SK-N-SH treated with all-trans-retinoic acid at 6 μM for 48 hours (cell line): ENCODE data around the gene APOA4.

ENCODE experiments used
- ATAC-seq: fragments of 200-7000 bp; cut with Tn5 transposase; 3 replicates; pipeline ENCODE4 v1.9.1; 2020; ENCODE audit warnings: mild to moderate bottlenecking, moderate library complexity
- ARNTL ChIP-seq: fragments of 450-650 bp; formaldehyde crosslinking; IDR thresholded peaks from 2 replicates; pipeline ENCODE4 v1.5.0; 2020; ENCODE audit warnings: low read depth, mild to moderate bottlenecking, moderate library complexity, borderline replicate concordance
- BACH2 ChIP-seq: fragments of 250-450 bp; sonication (Bioruptor Pico); IDR thresholded peaks from 2 replicates; pipeline ENCODE4 v1.9.0; 2021; ENCODE audit warnings: mild to moderate bottlenecking, borderline replicate concordance
- CSDC2 ChIP-seq: fragments of 250-450 bp; sonication (Bioruptor Pico); IDR thresholded peaks from 2 replicates; pipeline ENCODE4 v1.5.0; 2020; ENCODE audit warnings: mild to moderate bottlenecking, moderate library complexity
- ESRRG ChIP-seq: fragments of 250-450 bp; sonication (Bioruptor Pico); IDR thresholded peaks from 2 replicates; pipeline ENCODE4 v1.6.1; 2021; ENCODE audit warnings: mild to moderate bottlenecking
- ISL1 ChIP-seq: fragments of 250-450 bp; sonication (Bioruptor Pico); IDR thresholded peaks from 2 replicates; pipeline ENCODE4 v2.1.2; 2022; ENCODE audit warnings: mild to moderate bottlenecking, moderate library complexity
- OSR1 ChIP-seq: fragments of 250-450 bp; sonication (Bioruptor Pico); IDR thresholded peaks from 2 replicates; pipeline ENCODE4 v1.8.0; 2022; ENCODE audit warnings: moderate library complexity, mild to moderate bottlenecking, inconsistent platforms
- PPARA ChIP-seq: fragments of 250-450 bp; sonication (Bioruptor Pico); IDR thresholded peaks from 2 replicates; pipeline ENCODE4 v1.5.0; 2020; ENCODE audit warnings: mild to moderate bottlenecking, borderline replicate concordance
- RARB ChIP-seq: fragments of 250-450 bp; sonication (Bioruptor Pico); IDR thresholded peaks from 2 replicates; pipeline ENCODE4 v1.8.0; 2021; ENCODE audit warnings: mild to moderate bottlenecking, moderate library complexity
- SNAI2 ChIP-seq: fragments of 250-450 bp; sonication (Bioruptor Pico); IDR thresholded peaks from 2 replicates; pipeline ENCODE4 v1.5.0; 2020; ENCODE audit warnings: mild to moderate bottlenecking, moderate library complexity
- TCF4 ChIP-seq: fragments of 250-450 bp; sonication (Bioruptor Pico); IDR thresholded peaks from 2 replicates; pipeline ENCODE4 v1.8.0; 2021; ENCODE audit warnings: mild to moderate bottlenecking, moderate library complexity, borderline replicate concordance
- TOX ChIP-seq: fragments of 250-450 bp; sonication (Bioruptor Pico); IDR thresholded peaks from 2 replicates; pipeline ENCODE4 v1.8.0; 2021; ENCODE audit warnings: mild to moderate bottlenecking, moderate library complexity, borderline replicate concordance
- ZC3H10 ChIP-seq: fragments of 250-450 bp; sonication (Bioruptor Pico); IDR thresholded peaks from 2 replicates; pipeline ENCODE4 v1.5.1; 2021; ENCODE audit warnings: mild to moderate bottlenecking, moderate library complexity
- ZFP3 ChIP-seq: fragments of 250-450 bp; sonication (Bioruptor Pico); IDR thresholded peaks from 2 replicates; pipeline ENCODE4 v1.5.0; 2020; ENCODE audit warnings: mild to moderate bottlenecking, moderate library complexity
- ZFP30 ChIP-seq: fragments of 450-650 bp; formaldehyde crosslinking; IDR thresholded peaks from 2 replicates; pipeline ENCODE4 v1.5.0; 2022; ENCODE audit warnings: mild to moderate bottlenecking, moderate library complexity
- ZNF565 ChIP-seq: fragments of 450-650 bp; formaldehyde crosslinking; conservative IDR thresholded peaks from 2 replicates; pipeline ENCODE4 v1.5.0; 2020; ENCODE audit warnings: low read depth, mild to moderate bottlenecking, moderate library complexity
- ZNF70 ChIP-seq: fragments of 450-650 bp; formaldehyde crosslinking; IDR thresholded peaks from 2 replicates; pipeline ENCODE4 v1.5.0; 2020; ENCODE audit warnings: mild to moderate bottlenecking, moderate library complexity
- ZNF8 ChIP-seq: fragments of 450-650 bp; formaldehyde crosslinking; IDR thresholded peaks from 2 replicates; pipeline ENCODE4 v1.5.0; 2020; ENCODE audit warnings: mild to moderate bottlenecking, moderate library complexity
- TF ChIP-seq, protein P1 (sequence below): fragments of 250-450 bp; sonication (Bioruptor Pico); IDR thresholded peaks from 2 replicates; pipeline ENCODE4 v1.5.1; 2020; ENCODE audit warnings: low read depth, mild to moderate bottlenecking, moderate library complexity
- TF ChIP-seq, protein P2 (sequence below): fragments of 250-450 bp; sonication (Bioruptor Pico); IDR thresholded peaks from 2 replicates; pipeline ENCODE4 v1.8.0; 2020; ENCODE audit warnings: mild to moderate bottlenecking, moderate library complexity, borderline replicate concordance
- TF ChIP-seq, protein P3 (sequence below): fragments of 250-450 bp; sonication (Bioruptor Pico); IDR thresholded peaks from 2 replicates; pipeline ENCODE4 v1.5.1; 2021; ENCODE audit warnings: mild to moderate bottlenecking, moderate library complexity
- TF ChIP-seq, protein P4 (sequence below): fragments of 250-450 bp; sonication (Bioruptor Pico); IDR thresholded peaks from 2 replicates; pipeline ENCODE4 v1.5.0; 2020; ENCODE audit warnings: mild to moderate bottlenecking, moderate library complexity

APOA4 gene

DNA sequence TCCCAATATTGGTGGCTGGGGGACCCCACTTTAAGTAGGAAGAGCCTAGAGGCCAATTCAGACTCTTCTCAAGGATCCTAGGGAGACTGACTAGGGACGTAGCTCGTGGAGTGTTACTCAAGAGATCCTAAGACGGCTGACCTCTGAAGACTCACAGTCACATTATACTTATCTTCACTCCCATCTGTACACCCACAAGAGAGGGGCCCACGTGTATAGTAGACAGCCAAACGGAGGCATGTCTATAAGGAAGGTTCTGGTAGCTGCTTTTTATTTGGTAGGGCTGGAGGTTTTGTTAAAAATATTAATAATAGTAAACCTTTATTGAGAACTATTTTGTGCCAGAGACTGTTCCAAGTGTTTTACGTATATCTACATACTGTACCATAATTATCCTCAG lies 37.2 kb upstream of the APOA4 start:
- no peak for TF ChIP-seq CSDC2
- TF ChIP-seq ZNF70 (CRISPR knock-in tag) = no peak
- TF ChIP-seq ZNF565 (CRISPR knock-in tag) = no peak
- TF ChIP-seq ZFP30 = no peak
- TF ChIP-seq ZC3H10 = no peak
- TF ChIP-seq ARNTL (CRISPR knock-in tag) = no peak
- no peak for TF ChIP-seq OSR1 (CRISPR knock-in tag)
- no peak for TF ChIP-seq ZNF8 (CRISPR knock-in tag)
- TF ChIP-seq, protein P1, sequence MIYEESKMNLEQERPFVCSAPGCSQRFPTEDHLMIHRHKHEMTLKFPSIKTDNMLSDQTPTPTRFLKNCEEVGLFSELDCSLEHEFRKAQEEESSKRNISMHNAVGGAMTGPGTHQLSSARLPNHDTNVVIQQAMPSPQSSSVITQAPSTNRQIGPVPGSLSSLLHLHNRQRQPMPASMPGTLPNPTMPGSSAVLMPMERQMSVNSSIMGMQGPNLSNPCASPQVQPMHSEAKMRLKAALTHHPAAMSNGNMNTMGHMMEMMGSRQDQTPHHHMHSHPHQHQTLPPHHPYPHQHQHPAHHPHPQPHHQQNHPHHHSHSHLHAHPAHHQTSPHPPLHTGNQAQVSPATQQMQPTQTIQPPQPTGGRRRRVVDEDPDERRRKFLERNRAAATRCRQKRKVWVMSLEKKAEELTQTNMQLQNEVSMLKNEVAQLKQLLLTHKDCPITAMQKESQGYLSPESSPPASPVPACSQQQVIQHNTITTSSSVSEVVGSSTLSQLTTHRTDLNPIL (CRISPR knock-in tag) = no peak
- no peak for TF ChIP-seq ISL1 (CRISPR knock-in tag)
- TF ChIP-seq TCF4 (CRISPR knock-in tag) = no peak
- ATAC-seq = no peak

DNA sequence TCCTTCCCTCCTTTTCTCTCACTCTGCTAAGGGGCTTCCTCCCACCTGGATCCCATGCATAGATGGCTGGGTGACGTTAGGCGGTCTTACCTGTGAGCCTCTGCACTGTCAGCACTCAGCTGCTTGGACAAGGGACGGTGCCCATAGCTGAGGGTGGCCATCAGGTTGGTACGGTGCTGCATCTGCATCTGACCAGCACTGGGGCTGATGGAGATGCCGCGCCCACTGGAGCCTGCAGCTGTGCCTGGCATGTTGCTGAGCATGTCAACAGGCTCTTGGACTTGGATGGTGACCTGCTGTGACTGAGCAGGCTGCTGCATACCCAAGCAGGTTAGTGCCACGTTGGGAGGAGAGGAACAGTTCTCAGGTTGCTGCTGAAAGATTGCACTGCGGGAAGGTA lies 36.1 kb upstream of the APOA4 start:
- TF ChIP-seq, protein P1 (CRISPR knock-in tag) = no peak
- TF ChIP-seq OSR1 (CRISPR knock-in tag) (no peak), ZNF565 (CRISPR knock-in tag) (no peak), TCF4 (CRISPR knock-in tag) (no peak)
- no peak for ATAC-seq

DNA sequence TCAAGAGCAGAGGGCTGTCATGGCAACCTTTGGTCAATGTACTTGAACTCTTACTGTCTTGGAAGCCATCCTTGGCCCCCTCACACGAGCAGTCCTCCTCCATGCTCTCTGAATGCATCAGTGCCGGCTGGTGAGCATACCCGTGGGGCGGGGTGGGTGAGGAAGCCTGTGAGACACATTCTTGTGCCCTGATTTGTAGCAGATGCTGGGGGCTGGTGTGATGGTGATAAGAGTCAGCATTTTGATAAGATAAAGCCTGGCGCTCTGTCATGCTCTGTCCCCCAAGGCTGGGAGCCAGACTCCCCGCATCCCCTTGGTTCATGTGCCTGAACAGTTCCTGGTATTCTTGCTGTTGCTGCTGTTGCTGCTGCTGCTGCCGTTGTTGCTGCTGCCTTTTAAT lies 34.8 kb upstream of the APOA4 start:
- TF ChIP-seq CSDC2 (no peak), TCF4 (CRISPR knock-in tag) (peak; percentile 74; the same call in 1 of the 2 replicates)
- ATAC-seq = no peak

DNA sequence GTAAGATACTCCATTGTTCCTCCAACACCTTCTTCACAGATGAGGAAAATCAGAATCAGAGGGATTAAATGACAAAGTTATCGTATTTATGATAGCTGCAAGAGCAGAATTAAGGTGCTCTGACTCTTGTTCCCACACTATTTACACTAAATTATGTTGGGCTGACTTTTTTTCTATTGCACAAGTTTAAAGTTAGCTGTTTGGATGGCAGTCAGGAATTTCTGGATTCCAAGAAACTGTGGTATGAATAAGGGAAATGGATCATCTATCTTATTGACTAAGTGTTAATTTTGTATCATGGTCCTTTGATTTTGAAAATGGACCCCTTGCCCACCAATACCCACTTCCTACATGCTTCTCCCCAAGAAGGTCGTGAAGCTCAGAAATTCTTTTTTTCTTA lies 34.2 kb upstream of the APOA4 start:
- TF ChIP-seq TOX (no peak), ZFP3 (CRISPR knock-in tag) (no peak), TCF4 (CRISPR knock-in tag) (no peak), ESRRG (CRISPR knock-in tag) (no peak), RARB (CRISPR knock-in tag) (no peak)
- no peak for ATAC-seq

DNA sequence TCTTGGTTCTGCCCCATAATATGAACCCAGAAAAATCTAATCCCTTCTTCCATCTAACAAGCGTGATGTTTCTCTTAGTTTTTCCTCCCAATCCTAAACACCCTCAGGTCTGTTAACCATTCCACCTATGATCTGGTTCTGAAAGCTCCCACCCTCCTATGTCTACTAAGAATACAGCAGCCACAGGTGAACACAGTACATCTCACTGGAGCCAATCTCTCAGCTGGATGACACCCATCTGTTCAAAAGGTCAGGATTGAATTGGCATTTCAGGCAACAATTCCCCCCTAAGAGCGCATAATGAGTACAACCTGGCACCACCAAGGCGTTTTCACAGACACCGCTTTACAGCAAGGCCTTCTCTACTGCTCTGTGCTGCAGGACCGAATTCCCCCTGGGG lies 33.3 kb upstream of the APOA4 start:
- no peak for TF ChIP-seq ESRRG (CRISPR knock-in tag)
- TF ChIP-seq PPARA = no peak
- TF ChIP-seq, protein P2, sequence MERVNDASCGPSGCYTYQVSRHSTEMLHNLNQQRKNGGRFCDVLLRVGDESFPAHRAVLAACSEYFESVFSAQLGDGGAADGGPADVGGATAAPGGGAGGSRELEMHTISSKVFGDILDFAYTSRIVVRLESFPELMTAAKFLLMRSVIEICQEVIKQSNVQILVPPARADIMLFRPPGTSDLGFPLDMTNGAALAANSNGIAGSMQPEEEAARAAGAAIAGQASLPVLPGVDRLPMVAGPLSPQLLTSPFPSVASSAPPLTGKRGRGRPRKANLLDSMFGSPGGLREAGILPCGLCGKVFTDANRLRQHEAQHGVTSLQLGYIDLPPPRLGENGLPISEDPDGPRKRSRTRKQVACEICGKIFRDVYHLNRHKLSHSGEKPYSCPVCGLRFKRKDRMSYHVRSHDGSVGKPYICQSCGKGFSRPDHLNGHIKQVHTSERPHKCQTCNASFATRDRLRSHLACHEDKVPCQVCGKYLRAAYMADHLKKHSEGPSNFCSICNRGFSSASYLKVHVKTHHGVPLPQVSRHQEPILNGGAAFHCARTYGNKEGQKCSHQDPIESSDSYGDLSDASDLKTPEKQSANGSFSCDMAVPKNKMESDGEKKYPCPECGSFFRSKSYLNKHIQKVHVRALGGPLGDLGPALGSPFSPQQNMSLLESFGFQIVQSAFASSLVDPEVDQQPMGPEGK (CRISPR knock-in tag) = no peak
- no peak for TF ChIP-seq OSR1 (CRISPR knock-in tag)
- no peak for TF ChIP-seq CSDC2
- TF ChIP-seq TCF4 (CRISPR knock-in tag) = no peak
- TF ChIP-seq ZNF70 (CRISPR knock-in tag) = no peak
- TF ChIP-seq ZNF565 (CRISPR knock-in tag) = no peak
- no peak for TF ChIP-seq BACH2 (CRISPR knock-in tag)
- TF ChIP-seq, protein P3, sequence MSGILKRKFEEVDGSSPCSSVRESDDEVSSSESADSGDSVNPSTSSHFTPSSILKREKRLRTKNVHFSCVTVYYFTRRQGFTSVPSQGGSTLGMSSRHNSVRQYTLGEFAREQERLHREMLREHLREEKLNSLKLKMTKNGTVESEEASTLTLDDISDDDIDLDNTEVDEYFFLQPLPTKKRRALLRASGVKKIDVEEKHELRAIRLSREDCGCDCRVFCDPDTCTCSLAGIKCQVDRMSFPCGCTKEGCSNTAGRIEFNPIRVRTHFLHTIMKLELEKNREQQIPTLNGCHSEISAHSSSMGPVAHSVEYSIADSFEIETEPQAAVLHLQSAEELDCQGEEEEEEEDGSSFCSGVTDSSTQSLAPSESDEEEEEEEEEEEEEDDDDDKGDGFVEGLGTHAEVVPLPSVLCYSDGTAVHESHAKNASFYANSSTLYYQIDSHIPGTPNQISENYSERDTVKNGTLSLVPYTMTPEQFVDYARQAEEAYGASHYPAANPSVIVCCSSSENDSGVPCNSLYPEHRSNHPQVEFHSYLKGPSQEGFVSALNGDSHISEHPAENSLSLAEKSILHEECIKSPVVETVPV = no peak
- no peak for TF ChIP-seq SNAI2 (CRISPR knock-in tag)
- TF ChIP-seq ZC3H10 = no peak
- no peak for TF ChIP-seq ZFP3 (CRISPR knock-in tag)
- TF ChIP-seq RARB (CRISPR knock-in tag) = no peak
- no peak for TF ChIP-seq ZFP30
- TF ChIP-seq TOX = no peak
- TF ChIP-seq, protein P1 (CRISPR knock-in tag) = no peak
- TF ChIP-seq, protein P4, sequence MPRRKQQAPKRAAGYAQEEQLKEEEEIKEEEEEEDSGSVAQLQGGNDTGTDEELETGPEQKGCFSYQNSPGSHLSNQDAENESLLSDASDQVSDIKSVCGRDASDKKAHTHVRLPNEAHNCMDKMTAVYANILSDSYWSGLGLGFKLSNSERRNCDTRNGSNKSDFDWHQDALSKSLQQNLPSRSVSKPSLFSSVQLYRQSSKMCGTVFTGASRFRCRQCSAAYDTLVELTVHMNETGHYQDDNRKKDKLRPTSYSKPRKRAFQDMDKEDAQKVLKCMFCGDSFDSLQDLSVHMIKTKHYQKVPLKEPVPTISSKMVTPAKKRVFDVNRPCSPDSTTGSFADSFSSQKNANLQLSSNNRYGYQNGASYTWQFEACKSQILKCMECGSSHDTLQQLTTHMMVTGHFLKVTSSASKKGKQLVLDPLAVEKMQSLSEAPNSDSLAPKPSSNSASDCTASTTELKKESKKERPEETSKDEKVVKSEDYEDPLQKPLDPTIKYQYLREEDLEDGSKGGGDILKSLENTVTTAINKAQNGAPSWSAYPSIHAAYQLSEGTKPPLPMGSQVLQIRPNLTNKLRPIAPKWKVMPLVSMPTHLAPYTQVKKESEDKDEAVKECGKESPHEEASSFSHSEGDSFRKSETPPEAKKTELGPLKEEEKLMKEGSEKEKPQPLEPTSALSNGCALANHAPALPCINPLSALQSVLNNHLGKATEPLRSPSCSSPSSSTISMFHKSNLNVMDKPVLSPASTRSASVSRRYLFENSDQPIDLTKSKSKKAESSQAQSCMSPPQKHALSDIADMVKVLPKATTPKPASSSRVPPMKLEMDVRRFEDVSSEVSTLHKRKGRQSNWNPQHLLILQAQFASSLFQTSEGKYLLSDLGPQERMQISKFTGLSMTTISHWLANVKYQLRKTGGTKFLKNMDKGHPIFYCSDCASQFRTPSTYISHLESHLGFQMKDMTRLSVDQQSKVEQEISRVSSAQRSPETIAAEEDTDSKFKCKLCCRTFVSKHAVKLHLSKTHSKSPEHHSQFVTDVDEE = no peak
- TF ChIP-seq ISL1 (CRISPR knock-in tag) = no peak
- no peak for ATAC-seq
